HL-60/S4 (cell line): Measurements from ENCODE around the gene OGDH.
"Not testable (repeated sequence)": the region's sequence is repeated elsewhere in the genome, so short reads cannot be mapped to it uniquely, and the experiment has no call there.

Experiments
- in situ Hi-C: fragments of 300-500 bp; cut with MboI; formaldehyde crosslinking; loops from 2 replicates; pipeline ENCODE4 v1.14.3; 2022; ENCODE audit warnings: low sequenced_read_pairs

Gene OGDH

DNA sequence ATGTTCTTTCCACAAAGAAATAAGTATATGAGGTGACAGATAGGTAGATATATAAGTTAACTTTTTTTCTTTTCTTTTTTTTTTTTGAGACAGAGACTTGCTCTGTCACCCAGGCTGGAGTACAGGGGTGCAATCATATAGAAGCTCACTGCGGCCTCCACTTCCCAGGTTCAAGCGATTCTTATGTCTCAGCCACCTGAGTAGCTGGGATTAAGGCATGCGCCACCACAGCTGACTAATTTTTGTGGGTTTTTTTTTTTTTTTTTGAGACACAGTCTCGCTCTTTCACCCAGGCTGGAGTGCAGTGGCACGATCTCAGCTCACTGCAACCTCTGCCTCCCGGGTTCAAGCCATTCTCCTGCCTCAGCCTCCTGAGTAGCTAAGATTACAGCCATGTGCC, 126.5 kb downstream of the OGDH start:
- in situ Hi-C loops = not testable (repeated sequence)

DNA sequence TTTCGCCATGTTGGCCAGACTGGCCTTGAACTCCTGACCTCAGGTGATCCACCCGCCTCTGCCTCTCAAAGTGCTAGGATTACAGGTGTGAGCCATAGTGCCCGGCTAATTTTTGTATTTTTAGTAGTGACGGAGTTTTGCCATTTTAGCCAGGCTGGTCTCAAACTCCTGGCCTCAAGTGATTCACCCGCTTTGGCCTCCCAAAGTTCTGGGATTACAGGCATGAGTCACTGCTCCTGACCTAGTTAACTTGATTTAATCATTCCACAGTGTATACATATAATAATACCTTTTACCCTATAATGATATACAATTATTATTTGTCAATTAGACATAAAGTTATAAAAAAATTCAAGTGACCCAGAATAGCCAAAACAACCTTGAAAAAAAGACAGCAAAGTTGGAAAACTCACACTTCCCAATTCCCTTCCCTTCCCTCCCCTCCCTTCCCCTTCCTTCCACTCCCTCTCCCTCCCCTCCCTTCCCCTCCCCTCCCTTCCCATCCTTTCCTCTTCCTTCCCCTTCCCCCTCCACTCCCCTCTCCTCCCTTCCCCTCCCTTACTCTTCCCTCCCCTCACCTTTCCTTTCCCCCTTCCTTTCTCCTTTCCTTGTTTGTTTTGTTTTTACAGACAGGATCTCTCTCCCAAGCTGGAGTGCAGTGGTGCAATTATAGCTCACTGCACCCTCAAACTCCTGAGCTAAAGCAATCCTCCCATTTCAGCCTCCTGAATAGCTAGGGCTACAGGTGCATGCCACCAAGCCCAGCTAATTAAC, 127.5 kb downstream of the OGDH start:
- in situ Hi-C loops = no loop called here

DNA sequence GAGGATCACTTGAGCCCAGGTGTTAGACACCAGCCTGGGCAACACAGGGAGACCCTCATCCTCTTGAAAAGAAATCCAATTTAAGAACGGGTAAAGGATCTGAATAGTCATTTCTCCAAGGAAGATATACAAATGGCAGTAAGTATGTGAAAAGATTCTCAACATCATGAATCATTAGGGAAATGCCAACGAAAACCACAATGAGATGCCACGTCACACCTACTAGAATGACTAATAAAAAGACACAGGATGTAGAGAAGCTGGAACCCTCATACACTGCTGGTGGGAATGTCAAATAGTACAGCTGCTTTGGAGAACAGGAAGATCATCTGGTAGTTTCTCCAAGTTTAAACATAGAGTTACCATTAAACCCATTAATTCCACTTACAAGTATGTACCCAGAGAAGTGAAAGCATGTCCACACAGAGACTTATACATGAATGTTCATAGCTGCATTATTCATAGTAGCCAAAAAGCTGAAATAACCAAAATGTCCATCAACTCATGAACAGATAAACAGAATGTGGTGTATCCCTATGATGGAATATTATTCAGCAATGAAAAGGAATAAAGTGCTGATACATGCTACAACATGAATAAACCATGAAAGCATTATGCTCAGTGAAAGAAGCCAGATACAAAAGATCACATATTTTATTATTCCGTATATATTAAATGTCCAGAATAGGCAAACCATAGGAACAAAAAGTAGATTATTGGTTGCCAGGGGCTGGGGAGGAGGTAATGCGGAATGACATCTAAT, 129.2 kb downstream of the OGDH start:
- in situ Hi-C loops = no loop called here

- in situ Hi-C loops = no loop called here
Measured at GRCh38 chr7:44736896-44737295, 130.5 kb downstream of the OGDH start.

- in situ Hi-C loops = no loop called here
Measured at GRCh38 chr7:44738051-44738723, 131.8 kb downstream of the OGDH start.

- in situ Hi-C loops = no loop called here
Measured at GRCh38 chr7:44738876-44739665, 132.6 kb downstream of the OGDH start.

- in situ Hi-C loops = no loop called here
Measured at GRCh38 chr7:44740055-44740454, 133.6 kb downstream of the OGDH start.

- in situ Hi-C loops = no loop called here
Measured at GRCh38 chr7:44743750-44744149, 137.3 kb downstream of the OGDH start.

GRCh38 chr7:44748045-44748947, 141.9 kb downstream of the OGDH start, which contains the start of gene ZMIZ2:
ZMIZ2 (plus strand) TSS chr7:44748847; CDS start chr7:44756250, 7,403 bp downstream.
- in situ Hi-C loops = no loop called here

DNA sequence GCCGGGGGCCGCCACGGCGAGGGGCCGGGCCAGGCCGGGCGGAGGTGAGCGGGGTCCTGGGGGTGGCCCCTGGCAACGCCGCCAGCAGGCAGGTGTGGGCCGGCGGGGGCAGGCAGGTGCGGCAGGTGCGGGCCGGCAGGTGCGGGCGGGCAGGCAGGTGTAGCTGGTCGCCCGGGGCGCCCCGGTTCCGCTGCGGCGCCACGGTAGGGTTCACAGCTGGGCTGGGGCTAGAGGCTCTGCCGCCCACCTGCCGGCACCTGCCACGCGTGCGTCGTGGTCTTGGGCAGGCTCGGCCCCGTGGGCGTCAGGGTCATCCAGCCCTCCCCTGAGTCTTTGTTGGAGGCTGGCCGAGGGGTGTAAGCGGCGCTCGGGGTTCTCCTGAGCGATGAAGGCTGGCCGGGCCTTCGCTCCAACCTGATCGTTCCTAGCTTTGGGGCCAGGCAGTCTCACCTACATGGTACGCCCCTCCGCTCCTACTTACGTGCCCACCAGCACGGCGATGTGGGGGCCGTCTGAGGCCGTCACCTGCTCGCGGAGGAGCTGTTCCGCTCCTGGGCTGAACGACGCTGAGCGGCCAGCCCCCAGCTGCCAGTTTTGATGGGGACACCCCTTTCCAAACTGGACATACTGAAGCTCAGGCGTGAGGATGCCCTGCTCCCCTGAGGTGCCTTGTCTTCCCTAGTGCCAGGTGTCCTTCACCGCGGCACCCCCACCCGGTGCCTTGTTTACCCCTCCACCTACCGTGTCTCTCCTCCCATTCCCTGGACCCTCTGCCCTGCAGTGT, 142.7 kb downstream of the OGDH start:
- in situ Hi-C loops = no loop called here

DNA sequence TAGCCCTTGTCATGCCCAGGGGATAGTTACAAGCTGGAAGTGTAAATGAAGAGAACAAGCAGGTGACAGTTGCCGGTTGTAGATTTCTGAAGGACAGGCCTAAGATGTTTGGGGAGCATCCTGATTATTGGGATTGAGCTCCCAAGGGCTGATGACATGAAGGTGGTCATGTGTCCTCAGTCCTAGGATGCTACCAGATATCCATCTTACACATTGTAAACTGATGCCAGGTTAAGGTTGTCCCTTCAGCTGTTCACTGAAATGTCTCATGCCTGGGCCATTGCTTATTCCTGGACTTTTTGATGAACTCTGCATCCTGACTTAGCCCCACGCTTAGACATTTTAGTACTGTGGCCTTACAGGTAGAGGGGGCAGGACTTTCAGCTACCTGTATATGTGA, 143.6 kb downstream of the OGDH start:
- in situ Hi-C loops = no loop called here

- in situ Hi-C loops = no loop called here
Measured at GRCh38 chr7:44750424-44750823, 144.0 kb downstream of the OGDH start.

DNA sequence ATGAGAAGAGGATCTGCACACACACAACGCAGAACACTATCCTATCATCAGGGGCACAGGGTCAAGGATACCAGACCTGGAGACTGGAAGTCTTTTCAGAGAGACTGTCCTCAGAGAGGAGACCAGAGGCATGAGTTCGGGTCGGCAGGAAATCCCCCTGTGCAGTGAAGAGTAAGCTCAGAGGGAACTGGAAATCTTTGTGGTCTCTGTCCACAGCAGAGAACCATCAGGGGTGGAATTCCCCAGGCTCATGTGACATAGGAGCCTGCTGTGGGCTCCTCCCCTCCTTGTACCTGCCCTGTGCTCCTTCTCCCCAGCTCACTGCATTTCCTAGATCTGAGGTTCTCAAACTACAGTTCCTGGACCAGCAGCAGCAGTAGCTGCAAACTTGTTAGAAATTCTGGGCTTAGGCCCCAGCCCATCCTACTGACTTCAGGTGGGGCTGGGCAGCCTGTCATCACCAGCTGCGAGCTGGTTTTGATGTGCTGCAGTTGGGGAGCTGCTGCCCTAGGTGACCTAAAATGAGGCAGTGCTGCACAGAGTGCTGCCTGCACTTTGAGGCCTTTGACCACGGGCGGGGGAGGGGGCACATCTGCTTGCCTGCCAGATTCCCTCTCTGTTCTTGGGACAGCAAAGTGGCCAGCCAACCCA, 144.6 kb downstream of the OGDH start:
- in situ Hi-C loops = no loop called here

- in situ Hi-C loops = no loop called here
Measured at GRCh38 chr7:44752822-44753221, 146.4 kb downstream of the OGDH start.

GRCh38 chr7:44754802-44755697, 148.6 kb downstream of the OGDH start:
- in situ Hi-C loops = no loop called here

GRCh38 chr7:44755698-44756627, 149.5 kb downstream of the OGDH start:
- in situ Hi-C loops = no loop called here
